Measurements from ENCODE around the gene HIC1.

The HIC1 gene

GRCh38 chr17:2048805-2049204 lies 6.1 kb upstream of the HIC1 start:
- no peak for DNase-seq

GRCh38 chr17:2049333-2050299 lies 5.3 kb upstream of the HIC1 start:
- peak; percentile 94 for DNase-seq

- peak; percentile 69 for DNase-seq
Observed at GRCh38 chr17:2050300-2051060, 4.4 kb upstream of the HIC1 start.

- no peak for DNase-seq
Observed at GRCh38 chr17:2051061-2051932, 3.6 kb upstream of the HIC1 start.

GRCh38 chr17:2051933-2052559 lies 2.9 kb upstream of the HIC1 start:
- DNase-seq, result no peak

- DNase-seq, result peak; percentile 63
Observed at GRCh38 chr17:2053380-2054261, 1.3 kb upstream of the HIC1 start.

GRCh38 chr17:2054262-2054511 lies 716 bp upstream of the HIC1 start:
- no peak for DNase-seq

GRCh38 chr17:2055292-2056205 lies 646 bp downstream of the HIC1 start:
- no peak for DNase-seq

GRCh38 chr17:2056206-2057174 lies 1.6 kb downstream of the HIC1 start:
- DNase-seq, result no peak

GRCh38 chr17:2057175-2057759 lies 2.4 kb downstream of the HIC1 start:
- DNase-seq, result no peak

- DNase-seq, result no peak
Observed at GRCh38 chr17:2057760-2058585, 3.1 kb downstream of the HIC1 start.

GRCh38 chr17:2058586-2059546 lies 4.0 kb downstream of the HIC1 start:
- no peak for DNase-seq

GRCh38 chr17:2059547-2060384 lies 4.9 kb downstream of the HIC1 start:
- DNase-seq, result no peak

- no peak for DNase-seq
Observed at GRCh38 chr17:2060385-2060658, 5.4 kb downstream of the HIC1 start.

- no peak for DNase-seq
Observed at GRCh38 chr17:2060681-2061440, 6.0 kb downstream of the HIC1 start.
